Osteocyte (in vitro differentiated cells): Measurements from ENCODE around the gene EPHA2. TPM values are rescaled to one million over a fixed set of nuclear protein-coding genes. Genes with fewer than 3 reads are reported as not detected.
A peak's percentile ranks its signal among the peaks of the same experiment; 100 is the strongest.

Source experiments
- DNase-seq: peaks from one replicate; pipeline ENCODE4 v3.0.0; 2021; ENCODE audit warnings: mixed read lengths; ENCODE audit not compliant: unreplicated experiment; ENCODE audit errors: extremely low spot score
- H3K27ac Mint-ChIP-seq: one replicate; pipeline ENCODE4 v1.8.0; 2021; ENCODE audit warnings: mild to moderate bottlenecking, mixed read lengths; ENCODE audit not compliant: unreplicated experiment
- H3K27me3 Mint-ChIP-seq: one replicate; pipeline ENCODE4 v1.8.0; 2021; ENCODE audit warnings: mixed read lengths; ENCODE audit not compliant: unreplicated experiment
- H3K36me3 Mint-ChIP-seq: one replicate; pipeline ENCODE4 v1.8.0; 2021; ENCODE audit warnings: mixed read lengths; ENCODE audit not compliant: unreplicated experiment
- H3K4me1 Mint-ChIP-seq: one replicate; pipeline ENCODE4 v1.8.0; 2021; ENCODE audit warnings: mixed read lengths; ENCODE audit not compliant: unreplicated experiment
- H3K4me3 Mint-ChIP-seq: one replicate; pipeline ENCODE4 v1.8.0; 2021; ENCODE audit warnings: mild to moderate bottlenecking, moderate library complexity, mixed read lengths; ENCODE audit not compliant: unreplicated experiment
- H3K9me3 Mint-ChIP-seq: one replicate; pipeline ENCODE4 v1.8.0; 2021; ENCODE audit warnings: mixed read lengths; ENCODE audit not compliant: unreplicated experiment
- CTCF ChIP-seq: fragments of 200-600 bp; sonication (generic); IDR thresholded peaks from 2 replicates; pipeline ENCODE4 v1.5.0; 2021; ENCODE audit warnings: antibody characterized with exemption, mild to moderate bottlenecking, moderate library complexity
- total RNA-seq: library from RNA; stranded (reverse); gene quantifications from 2 replicates; pipeline ENCODE4 v1.2.1, GENCODE V29; 2021

Gene EPHA2
- total RNA-seq, 1 donor from 2014 or later, result 152 TPM

DNA sequence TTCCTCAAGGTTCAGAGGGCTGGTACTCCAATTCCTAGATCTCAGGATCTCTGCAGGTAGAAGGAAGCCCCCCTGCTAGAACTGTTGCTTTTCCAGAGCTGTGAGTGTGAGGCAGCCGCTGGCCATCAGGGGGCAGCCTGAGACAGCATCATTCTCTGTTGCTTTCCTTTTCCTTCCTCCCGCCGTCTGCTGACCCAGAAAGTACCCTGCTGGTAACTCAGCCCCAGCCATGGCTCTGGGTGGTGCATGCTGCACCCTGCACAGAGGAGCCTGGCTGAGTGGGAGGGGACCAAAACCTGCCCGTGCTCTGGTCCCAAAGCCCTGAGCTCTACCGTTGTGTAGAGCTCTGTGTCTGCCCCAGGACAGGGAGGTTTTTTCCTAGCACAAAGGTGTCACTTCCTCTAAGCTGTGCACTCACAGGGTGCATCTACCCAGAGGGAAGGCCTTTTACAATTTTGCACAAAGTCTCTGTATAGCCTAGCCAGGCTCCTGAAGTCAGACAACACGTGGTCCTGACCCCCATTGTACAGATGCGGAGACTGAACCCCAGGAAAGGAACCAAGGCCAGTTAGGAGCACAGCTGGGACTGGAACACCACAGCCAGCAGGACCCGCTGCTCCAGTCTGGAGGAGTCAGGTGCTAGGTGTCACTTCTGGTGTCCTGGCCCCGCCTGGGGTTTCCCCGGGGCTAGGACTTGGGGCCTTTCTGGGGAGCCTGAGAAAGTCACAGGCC lies 76.8 kb downstream of the EPHA2 start:
- DNase-seq, result peak; percentile 92
- peak; percentile 94 for TF ChIP-seq CTCF
- no peaks in the 10 kb centered on the region for H3K9me3 Mint-ChIP-seq
- H3K27me3 Mint-ChIP-seq, result no peaks in the 10 kb centered on the region
- H3K36me3 Mint-ChIP-seq, result no peaks in the 10 kb centered on the region
- H3K4me3 Mint-ChIP-seq, result no peak overlapping the region
- peaks cover 38% of the 10 kb centered on the region for H3K4me1 Mint-ChIP-seq
- no peak overlapping the region for H3K27ac Mint-ChIP-seq

- H3K9me3 Mint-ChIP-seq, result no peaks in the 10 kb centered on the region
- no peak overlapping the region for H3K4me3 Mint-ChIP-seq
Observed at GRCh38 chr1:16077406-16078245, 78.2 kb downstream of the EPHA2 start.

DNA sequence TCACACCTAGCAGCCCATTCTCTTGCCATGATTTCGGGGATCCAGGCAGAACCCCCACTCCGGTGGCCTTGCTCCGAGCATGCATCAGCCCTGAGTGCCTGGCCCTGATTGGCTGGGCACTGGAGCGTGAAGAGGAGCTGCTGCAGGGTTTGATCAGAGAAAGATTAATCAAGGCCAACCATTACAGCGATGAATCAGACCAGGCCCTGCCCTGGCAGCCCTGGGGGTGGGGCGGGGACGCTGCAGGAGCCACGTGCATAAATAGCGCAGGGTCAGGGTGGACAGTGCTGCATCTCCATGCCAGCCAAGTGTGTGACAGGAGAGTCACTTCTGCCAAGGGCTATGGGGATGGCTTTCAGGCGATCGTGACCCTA lies 79.0 kb downstream of the EPHA2 start:
- H3K4me3 Mint-ChIP-seq, result no peak overlapping the region
- no peaks in the 10 kb centered on the region for H3K36me3 Mint-ChIP-seq
- no peak overlapping the region for H3K27ac Mint-ChIP-seq

More at GRCh38 chr1:16077406-16078245, 78.2 kb downstream of the EPHA2 start:
- DNase-seq, result no peak
- Mint-ChIP-seq H3K36me3 (no peaks in the 10 kb centered on the region), H3K27ac (peak overlapping the region; percentile 16), H3K4me1 (peaks cover 33% of the 10 kb centered on the region), H3K27me3 (no peaks in the 10 kb centered on the region)
- no peak for TF ChIP-seq CTCF

DNA sequence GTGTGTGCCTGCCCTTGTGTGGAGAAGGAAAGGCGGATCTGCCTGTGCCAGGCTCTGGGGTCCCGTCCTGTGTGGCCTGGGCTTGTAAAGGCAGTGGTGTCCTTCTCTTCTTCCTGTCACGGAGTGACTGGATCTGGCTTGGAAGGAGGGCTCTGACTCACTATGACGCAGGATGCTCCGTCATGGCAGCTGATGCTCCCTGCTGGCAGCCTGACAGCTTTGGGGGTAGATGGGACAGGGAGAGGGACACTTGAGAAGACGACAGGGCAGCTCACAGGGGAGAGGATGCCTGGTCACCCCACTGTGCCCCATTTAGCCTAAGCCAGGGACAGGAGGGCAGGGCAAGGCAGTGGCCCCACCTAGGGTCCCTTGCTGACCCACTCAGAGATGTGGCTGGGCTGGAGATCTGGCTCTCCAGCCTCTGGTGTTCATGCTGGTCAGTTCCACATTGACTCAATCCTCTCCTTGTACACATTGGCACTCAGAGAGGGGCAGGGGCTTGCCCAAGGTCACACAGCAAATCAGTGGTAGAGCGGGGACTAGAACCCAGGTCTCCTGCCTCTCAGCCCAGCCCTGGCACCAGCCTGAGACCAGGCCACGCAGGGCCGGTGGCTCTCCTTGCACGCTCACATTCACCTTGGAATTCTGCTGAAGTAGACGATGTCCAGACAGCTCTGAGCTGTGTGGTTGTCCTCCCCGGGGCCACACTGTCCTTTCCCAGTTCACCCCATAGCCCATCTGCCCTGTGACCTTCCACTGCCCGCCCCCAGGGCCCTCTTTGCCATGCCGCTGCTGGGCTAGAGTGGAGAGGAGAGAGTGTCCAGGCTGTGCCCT lies 79.6 kb downstream of the EPHA2 start:
- no peak for DNase-seq
- TF ChIP-seq CTCF, result no peak
- H3K9me3 Mint-ChIP-seq, result no peaks in the 10 kb centered on the region
- no peaks in the 10 kb centered on the region for H3K27me3 Mint-ChIP-seq
- H3K27ac Mint-ChIP-seq, result no peak overlapping the region
- H3K4me1 Mint-ChIP-seq, result peaks cover 30% of the 10 kb centered on the region
- H3K36me3 Mint-ChIP-seq, result no peaks in the 10 kb centered on the region
- H3K4me3 Mint-ChIP-seq, result no peak overlapping the region

More for the DNA sequence above, 79.0 kb downstream of the EPHA2 start:
- no peaks in the 10 kb centered on the region for H3K27me3 Mint-ChIP-seq
- H3K4me1 Mint-ChIP-seq, result peaks cover 30% of the 10 kb centered on the region
- H3K9me3 Mint-ChIP-seq, result no peaks in the 10 kb centered on the region
- no peak for DNase-seq
- TF ChIP-seq CTCF, result no peak
